HG02623 (cell line): Measurements from ENCODE around the gene LMF2.

Source experiments
- ATAC-seq: cut with Tn5 transposase; IDR thresholded peaks from one replicate; pipeline ENCODE4 v1.9.1; 2021; ENCODE audit warnings: moderate library complexity; ENCODE audit not compliant: unreplicated experiment

LMF2 gene

DNA sequence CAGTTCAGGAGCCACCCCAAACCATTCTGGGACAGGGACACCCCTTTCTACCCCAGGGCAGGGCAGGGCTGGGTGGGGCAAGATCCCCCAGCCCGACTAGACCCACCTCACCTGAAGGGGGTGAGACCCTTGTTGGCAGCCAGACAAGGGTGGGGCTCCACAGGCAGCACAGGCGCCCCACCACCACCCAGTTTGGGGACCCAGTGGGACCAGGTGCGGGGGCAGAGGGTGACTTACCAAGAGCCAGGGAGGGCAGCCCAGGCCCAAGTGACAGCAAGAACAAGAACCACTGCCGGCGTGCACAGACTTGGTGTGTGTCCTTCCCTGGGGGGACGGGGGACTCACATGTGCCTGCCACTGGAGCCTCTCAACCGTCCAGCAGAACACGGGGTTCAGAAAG is 23.9 kb downstream of the LMF2 start:
- no peak for ATAC-seq

DNA sequence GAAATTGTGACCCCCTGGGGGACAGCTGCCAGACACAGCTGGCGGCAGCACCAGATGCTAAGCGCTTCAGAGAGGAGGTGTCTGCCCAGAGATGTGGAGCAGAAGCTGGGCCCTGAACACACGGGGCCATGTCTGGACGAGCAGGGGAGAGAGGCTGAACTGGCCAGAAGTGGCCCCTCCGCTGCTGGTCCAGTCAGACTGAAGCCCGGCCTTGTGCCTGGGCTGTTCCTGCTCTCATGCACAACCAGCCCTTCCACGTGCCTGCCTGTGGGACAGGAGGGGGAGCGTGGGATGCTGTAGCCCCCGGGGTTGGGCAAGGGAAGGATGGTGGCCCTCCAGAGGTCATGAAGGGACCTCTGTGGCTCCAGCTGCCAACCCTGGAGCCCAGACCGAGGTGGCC is 24.4 kb downstream of the LMF2 start:
- no peak for ATAC-seq

- no peak for ATAC-seq
These were observed 25.1 kb downstream of the LMF2 start for GRCh38 chr22:50482107-50483074.

DNA sequence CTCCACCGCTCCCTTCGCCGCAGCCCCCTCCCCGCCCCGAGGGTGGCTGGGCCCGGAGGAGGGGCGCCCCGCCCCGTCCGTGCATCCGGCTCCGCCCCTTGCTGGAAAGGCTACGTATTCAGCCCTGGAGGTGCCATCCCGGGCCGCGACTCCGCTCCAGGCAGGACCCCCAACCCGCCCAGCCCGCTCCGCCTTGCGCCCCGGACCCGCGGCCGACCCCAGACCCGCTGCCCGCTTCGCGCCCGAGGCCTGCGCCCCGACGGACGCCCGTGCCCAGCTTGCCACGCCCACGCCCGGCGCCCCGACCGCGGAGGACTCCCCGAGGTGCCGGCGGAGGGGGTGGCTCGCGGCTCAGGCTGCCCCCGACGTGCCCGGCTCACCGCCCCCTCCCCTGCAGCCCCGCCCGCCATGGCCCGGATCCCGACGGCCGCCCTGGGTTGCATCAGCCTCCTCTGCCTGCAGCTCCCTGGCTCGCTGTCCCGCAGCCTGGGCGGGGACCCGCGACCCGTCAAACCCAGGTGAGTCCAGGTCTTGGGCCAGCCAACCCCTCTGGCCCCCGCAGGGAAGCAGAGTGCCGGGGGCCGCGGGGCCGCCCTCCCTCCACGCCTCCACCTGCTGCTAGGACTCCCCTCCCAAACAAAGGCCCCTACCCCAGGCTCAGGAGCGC is 25.9 kb downstream of the LMF2 start, which contains the start of gene ADM2:
ADM2 (plus strand) TSS at position 104 of the 667 bp plus-strand sequence; CDS start at position 409, 305 bp downstream.
- ATAC-seq: no peak

GRCh38 chr22:50481045-50481439 is 26.5 kb downstream of the LMF2 start:
- no peak for ATAC-seq

DNA sequence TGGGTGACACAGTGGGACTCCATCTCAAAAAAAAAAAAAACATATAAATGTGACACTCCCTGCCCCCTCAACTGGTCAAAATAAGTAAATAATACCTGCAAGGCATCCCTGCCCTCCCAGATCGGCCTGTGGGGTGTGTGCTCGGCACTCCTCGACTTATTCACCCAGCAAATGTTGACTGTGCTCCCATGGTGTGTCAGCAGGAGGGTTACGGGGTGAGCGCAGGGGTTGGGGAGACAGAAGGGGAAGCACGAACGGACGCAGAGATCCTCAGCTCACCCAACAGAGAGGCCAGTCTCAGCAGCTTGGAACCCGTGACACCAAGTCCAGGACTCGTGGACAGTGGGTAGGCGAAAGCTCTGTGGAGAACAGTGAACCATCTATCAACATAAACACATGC is 27.8 kb downstream of the LMF2 start:
- no peak for ATAC-seq

GRCh38 chr22:50477923-50478322 is 29.6 kb downstream of the LMF2 start:
- no peak for ATAC-seq

DNA sequence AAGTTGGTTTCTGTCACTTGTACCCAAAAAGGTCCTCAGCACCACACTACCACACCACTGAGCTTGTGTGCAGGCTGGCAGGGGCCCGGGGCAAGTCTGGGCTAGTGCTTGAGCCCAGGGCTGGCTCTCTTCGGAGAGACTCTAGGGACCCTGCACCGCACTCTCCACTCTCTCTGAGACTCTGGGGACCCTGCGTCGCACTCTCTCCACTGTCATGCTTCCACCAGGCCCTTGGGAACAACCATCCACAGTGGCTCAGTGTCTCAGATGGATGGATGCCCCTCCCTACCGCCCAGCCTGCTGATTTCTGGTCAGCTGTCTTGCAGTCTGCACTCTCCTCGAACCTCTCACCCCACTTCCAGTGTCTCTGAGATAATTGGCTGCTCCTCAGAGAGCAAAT is 30.6 kb downstream of the LMF2 start:
- no peak for ATAC-seq

- ATAC-seq: no peak
These were observed 31.9 kb downstream of the LMF2 start for GRCh38 chr22:50475652-50476002.

DNA sequence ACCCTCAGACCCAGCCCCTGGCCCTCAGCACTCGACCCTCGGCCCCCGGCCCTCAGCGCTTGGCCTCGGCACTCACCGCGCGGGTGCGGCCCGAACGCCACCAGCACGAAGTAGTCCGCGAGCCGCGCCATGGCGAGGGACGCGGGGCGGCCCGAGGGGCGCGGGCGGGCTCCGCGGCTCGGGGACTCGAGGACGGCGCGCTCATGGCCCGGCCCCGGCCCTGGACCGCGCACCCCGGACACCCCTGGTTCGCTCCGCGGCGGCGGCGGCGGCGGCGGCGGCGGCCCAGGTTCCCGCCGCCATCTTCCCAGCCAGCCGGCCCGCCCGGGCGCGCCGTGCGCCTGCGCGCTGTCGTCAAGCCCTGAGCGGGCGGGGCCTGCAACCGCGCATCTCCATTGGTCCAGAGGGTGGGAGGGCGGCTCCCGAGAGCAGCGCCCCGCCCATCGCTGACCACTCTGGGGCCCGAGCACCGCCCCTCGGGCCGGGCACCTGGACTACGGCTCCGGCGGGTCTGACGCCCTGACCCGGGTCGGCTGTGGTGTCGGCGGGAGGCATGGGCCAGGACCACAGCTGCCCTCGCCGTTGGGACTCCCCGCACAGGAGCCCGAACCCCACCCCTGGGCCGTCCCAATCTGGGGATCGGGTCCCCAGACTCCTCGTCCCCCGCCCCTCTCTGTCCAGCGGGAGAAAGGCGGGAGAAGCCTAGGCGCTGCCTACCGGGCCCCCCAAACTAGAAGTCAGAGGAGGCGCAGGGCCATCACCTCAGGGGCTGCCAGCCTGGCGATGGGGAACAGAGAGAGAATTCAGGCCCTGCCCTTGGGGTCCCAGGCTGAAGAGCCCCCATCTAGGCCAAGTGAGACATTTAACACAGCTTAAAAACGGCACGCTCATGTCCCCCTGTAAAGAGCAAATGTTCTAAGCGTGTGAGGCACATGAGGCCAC is 32.5 kb downstream of the LMF2 start, which contains the start of gene SBF1:
SBF1 (minus strand) TSS at position 326 of the 942 bp plus-strand sequence; CDS start at position 131, 195 bp downstream.
- peak; percentile 79 for ATAC-seq

DNA sequence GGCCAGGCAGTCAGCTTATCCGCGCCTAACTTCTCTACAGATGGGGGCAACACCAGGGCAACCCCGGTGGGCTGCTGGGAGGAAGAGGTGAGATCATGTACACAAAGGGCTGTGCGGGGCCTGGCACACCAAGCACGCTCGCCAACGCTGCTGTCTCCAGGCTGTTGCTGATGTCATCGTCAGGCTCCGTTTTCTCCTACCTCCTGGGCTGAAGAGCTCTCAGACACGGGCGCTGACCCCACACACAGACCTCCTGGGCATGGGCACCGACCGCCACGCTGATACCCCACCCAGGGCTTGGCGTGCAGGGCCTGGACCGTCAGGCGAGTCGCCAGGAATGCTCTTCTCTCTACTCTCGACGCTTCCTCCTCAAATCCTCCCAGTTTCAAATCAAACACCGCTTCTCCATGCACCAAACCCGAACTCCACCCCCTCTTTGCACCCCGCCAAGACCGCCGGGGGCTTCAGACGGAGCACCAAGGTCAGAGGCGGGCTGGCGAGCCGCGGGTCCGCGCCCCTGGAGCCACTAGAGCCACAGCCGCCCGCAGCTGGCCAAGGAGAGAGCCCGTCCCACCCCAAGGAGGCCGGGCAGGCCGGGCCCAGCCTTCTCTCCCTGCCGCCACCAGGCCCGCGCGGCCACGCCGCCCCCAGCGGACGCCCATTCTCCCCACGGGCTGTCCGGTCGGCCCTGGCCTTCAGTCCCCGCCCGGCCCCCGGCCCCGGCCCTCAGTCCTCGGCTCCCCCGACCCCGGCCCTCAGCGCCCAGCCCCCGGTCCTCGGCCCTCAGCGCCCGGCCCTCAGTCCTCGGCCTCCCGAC is 33.4 kb downstream of the LMF2 start:
- ATAC-seq: no peak

GRCh38 chr22:50473088-50473487 is 34.4 kb downstream of the LMF2 start:
- no peak for ATAC-seq

- ATAC-seq: no peak
These were observed 35.5 kb downstream of the LMF2 start for GRCh38 chr22:50471962-50472361.

DNA sequence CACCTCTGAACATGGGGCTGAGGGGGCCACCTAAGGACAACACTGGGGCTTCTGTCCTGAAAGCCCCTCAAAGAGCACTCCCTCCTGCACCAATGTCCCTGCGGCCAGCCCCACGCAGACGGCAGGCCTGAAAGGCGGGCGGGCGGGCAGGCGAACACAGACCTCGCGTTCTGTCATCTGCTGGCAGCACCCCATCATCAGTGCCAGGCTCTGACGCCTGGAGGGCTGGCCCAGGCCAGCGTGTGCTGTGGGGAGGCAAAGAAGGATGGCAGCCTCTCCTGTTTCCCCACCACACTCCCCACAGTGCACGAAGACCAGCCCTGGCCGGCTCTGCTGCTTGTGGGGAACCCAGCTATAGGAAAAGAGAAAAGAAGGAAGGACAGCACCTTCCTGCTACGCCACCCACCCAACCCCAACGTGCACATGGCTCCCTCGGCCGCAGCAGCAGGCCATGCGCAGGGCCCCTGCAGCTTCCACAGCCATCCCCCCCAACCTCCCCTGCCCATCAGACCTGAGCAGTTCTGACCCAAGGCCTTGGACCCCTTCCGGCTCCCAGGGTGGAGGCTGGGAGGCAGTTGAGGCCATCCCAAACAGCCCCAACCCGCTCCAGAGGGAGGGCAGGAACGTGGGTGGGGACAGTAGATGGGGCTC is 36.2 kb downstream of the LMF2 start:
- ATAC-seq: no peak

DNA sequence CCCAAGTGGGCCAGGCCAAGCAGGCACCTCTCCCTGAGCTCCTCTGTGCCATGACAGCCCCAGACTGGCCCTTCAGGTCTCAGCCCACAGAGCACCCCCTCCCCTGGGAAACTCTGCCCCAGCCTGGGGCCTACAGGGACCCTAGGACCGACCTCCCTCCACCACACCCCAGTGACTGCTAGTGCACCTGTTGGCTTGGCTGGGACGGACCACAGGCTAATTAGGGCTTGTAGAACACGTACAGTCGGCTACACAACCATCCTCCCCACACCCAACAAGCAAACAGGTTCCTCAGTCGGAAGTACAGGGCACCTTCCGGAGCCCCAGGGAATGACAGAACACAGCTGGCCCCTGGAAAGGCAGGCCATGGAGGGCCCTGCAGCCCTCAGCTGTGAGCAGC is 37.0 kb downstream of the LMF2 start:
- ATAC-seq: no peak

GRCh38 chr22:50469377-50470305 is 37.9 kb downstream of the LMF2 start:
- ATAC-seq: peak; percentile 41

DNA sequence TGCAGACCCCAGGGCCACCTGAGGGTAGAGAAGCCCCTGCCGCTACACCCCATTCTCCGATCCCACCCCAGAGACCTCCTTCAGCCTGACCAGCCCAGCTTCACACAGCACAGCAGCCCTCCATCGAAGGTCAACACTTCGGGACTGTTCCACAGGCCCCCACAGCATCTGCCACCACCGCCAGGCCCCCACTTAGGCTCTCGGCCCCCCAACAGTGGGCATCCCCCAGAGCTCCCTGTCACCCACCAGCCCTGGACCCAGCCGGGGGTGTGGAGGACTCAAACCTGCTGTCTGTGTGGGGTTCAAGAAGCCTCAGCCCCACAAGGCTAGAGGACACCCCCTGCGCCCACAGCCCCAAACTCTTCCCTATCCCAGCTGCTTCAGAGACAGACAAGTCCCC is 38.9 kb downstream of the LMF2 start:
- no peak for ATAC-seq

DNA sequence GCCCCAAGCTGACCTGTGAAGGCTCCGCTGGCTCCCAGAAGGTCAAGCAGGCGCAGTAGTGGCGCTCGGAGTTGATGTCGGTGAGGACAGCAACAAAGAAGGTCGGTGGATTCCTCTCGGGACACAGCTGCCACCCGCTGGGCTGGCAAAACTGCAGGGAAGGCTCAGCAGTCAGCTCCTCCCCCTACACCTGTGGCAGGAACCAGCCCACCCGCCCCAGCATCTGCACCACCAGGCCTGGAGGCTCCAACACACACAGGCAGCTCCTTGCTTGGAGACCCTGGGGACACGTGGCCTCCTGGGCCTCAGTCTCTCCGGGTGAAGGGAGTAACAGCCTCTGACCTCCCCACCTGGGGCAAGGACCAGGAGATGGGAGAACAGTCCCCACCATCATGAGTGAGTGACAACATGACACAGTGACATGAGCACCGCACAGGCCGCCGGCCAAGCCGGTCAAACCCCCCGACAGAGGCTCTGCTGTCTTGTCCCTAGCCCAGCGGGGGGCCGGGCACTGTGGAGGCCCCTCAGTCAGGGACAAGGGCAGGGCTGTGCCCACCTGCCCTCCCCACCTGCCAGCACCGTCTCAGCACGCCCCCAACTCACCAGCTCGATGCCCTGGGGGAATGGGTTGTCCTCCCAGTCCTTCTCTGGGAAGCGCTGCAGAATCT is 39.6 kb downstream of the LMF2 start:
- no peak for ATAC-seq
